WERI-Rb-1 (cell line): Measurements from ENCODE around the gene ARHGEF19.
"Not testable (repeated sequence)": the region's sequence is repeated elsewhere in the genome, so short reads cannot be mapped to it uniquely, and the experiment has no call there.

Experiments used
- DNase-seq: peaks from one replicate; pipeline ENCODE4 v3.0.0-alpha.2; 2020
- H3K27ac ChIP-seq: fragments of 250-450 bp; sonication (Bioruptor Pico); 2 replicates; pipeline ENCODE4 v1.5.1; 2020; ENCODE audit warnings: mild to moderate bottlenecking, moderate library complexity
- H3K27me3 ChIP-seq: fragments of 250-450 bp; sonication (Bioruptor Pico); 2 replicates; pipeline ENCODE4 v1.5.1; 2021; ENCODE audit warnings: mild to moderate bottlenecking, low read depth, moderate library complexity; ENCODE audit not compliant: insufficient read depth, severe bottlenecking
- H3K36me3 ChIP-seq: fragments of 250-450 bp; sonication (Bioruptor Pico); 2 replicates; pipeline ENCODE4 v1.5.1; 2020; ENCODE audit warnings: mild to moderate bottlenecking, moderate library complexity
- H3K4me3 ChIP-seq: 2 replicates; pipeline ENCODE4 v1.5.1; 2011; ENCODE audit warnings: low read depth, mild to moderate bottlenecking, control low read depth, low read length
- H3K9me3 ChIP-seq: fragments of 250-450 bp; sonication (Bioruptor Pico); 2 replicates; pipeline ENCODE4 v1.5.1; 2021; ENCODE audit warnings: mild to moderate bottlenecking, moderate library complexity; ENCODE audit not compliant: severe bottlenecking
- CTCF ChIP-seq: IDR thresholded peaks from 2 replicates; pipeline ENCODE4 v1.5.1; 2011; ENCODE audit warnings: low read depth, mild to moderate bottlenecking, control low read depth, inconsistent platforms, low read length

The ARHGEF19 gene

GRCh38 chr1:16215882-16216753 is 3.7 kb upstream of the ARHGEF19 start:
- no peak overlapping the region for H3K27ac ChIP-seq
- H3K4me3 ChIP-seq = no peak overlapping the region
- DNase-seq = peak; percentile 47
- TF ChIP-seq CTCF = no peak
- no peaks in the 10 kb centered on the region for H3K27me3 ChIP-seq
- no peaks in the 10 kb centered on the region for H3K36me3 ChIP-seq
- H3K9me3 ChIP-seq = no peaks in the 10 kb centered on the region

GRCh38 chr1:16215240-16215639 is 2.8 kb upstream of the ARHGEF19 start:
- not testable (repeated sequence) for H3K27me3 ChIP-seq, H3K4me3 ChIP-seq, H3K36me3 ChIP-seq

GRCh38 chr1:16213544-16213943 is 1.1 kb upstream of the ARHGEF19 start:
- not testable (repeated sequence) for H3K27ac ChIP-seq, DNase-seq, H3K27me3 ChIP-seq, H3K4me3 ChIP-seq, H3K36me3 ChIP-seq, H3K9me3 ChIP-seq

More at GRCh38 chr1:16215240-16215639, 2.8 kb upstream of the ARHGEF19 start:
- not testable (repeated sequence) for H3K9me3 ChIP-seq, H3K27ac ChIP-seq, DNase-seq

- no peak for DNase-seq
- TF ChIP-seq CTCF = no peak
- H3K27me3 ChIP-seq = no peaks in the 10 kb centered on the region
- no peaks in the 10 kb centered on the region for H3K36me3 ChIP-seq
- no peak overlapping the region for H3K27ac ChIP-seq
- H3K4me3 ChIP-seq = no peak overlapping the region
- H3K9me3 ChIP-seq = no peaks in the 10 kb centered on the region
Measured at GRCh38 chr1:16213013-16213412, 561 bp upstream of the ARHGEF19 start.

- DNase-seq = no peak
- Histone ChIP-seq H3K4me3 (no peak overlapping the region), H3K27me3 (no peaks in the 10 kb centered on the region), H3K9me3 (no peaks in the 10 kb centered on the region), H3K36me3 (no peaks in the 10 kb centered on the region), H3K27ac (no peak overlapping the region)
- TF ChIP-seq CTCF = no peak
Measured at GRCh38 chr1:16211824-16212223, 628 bp downstream of the ARHGEF19 start.

- H3K36me3 ChIP-seq = no peaks in the 10 kb centered on the region
- no peaks in the 10 kb centered on the region for H3K27me3 ChIP-seq
- H3K9me3 ChIP-seq = no peaks in the 10 kb centered on the region
- no peak for DNase-seq
- H3K4me3 ChIP-seq = no peak overlapping the region
- H3K27ac ChIP-seq = no peak overlapping the region
- TF ChIP-seq CTCF = no peak
Measured at GRCh38 chr1:16210581-16210980, 1.9 kb downstream of the ARHGEF19 start.
